ENCODE data around the gene ZMAT3. TPM values are rescaled to one million over a fixed set of nuclear protein-coding genes. Genes with fewer than 3 reads are reported as not detected.
"Not testable (repeated sequence)": the region's sequence is repeated elsewhere in the genome, so short reads cannot be mapped to it uniquely, and the experiment has no call there.

The ZMAT3 gene
- polyA plus RNA-seq, 1 donor, result 5.3 TPM

- no peaks in the 10 kb centered on the region for H3K9me3 ChIP-seq (ENCODE audit: control insufficient read depth, low read depth, low read length)
- H3K4me3 ChIP-seq (ENCODE audit: low read length), result peak overlapping the region; percentile 77
- 63% methylated on average over 1 of the region's 8 CpGs for WGBS (ENCODE audit: insufficient coverage, low lambda C conversion rate)
- no peak for DNase-seq
- H3K4me1 ChIP-seq (ENCODE audit: control insufficient read depth, insufficient read depth, low read length), result no peaks in the 10 kb centered on the region
- peak overlapping the region; percentile 60 for H3K27ac ChIP-seq (ENCODE audit: low read length)
- H3K27me3 ChIP-seq (ENCODE audit: control insufficient read depth, insufficient read depth, low read length), result no peaks in the 10 kb centered on the region
- peaks cover 3% of the 10 kb centered on the region for H3K36me3 ChIP-seq (ENCODE audit: control insufficient read depth, insufficient read depth, low read length)
Measured at GRCh38 chr3:179071027-179071322, 634 bp downstream of the ZMAT3 start.

- no peak overlapping the region for H3K4me3 ChIP-seq (ENCODE audit: low read length)
- H3K4me1 ChIP-seq (ENCODE audit: control insufficient read depth, insufficient read depth, low read length), result no peaks in the 10 kb centered on the region
- H3K9me3 ChIP-seq (ENCODE audit: control insufficient read depth, low read depth, low read length), result no peaks in the 10 kb centered on the region
- no peaks in the 10 kb centered on the region for H3K27me3 ChIP-seq (ENCODE audit: control insufficient read depth, insufficient read depth, low read length)
- H3K27ac ChIP-seq (ENCODE audit: low read length), result no peak overlapping the region
- WGBS (ENCODE audit: insufficient coverage, low lambda C conversion rate), result 100% methylated on average over 1 of the region's 1 CpG
- H3K36me3 ChIP-seq (ENCODE audit: control insufficient read depth, insufficient read depth, low read length), result peaks cover 3% of the 10 kb centered on the region
- DNase-seq, result no peak
Measured at GRCh38 chr3:179069762-179070390, 1.7 kb downstream of the ZMAT3 start.

GRCh38 chr3:179068779-179069530 lies 2.7 kb downstream of the ZMAT3 start:
- Histone ChIP-seq H3K4me3 (ENCODE audit: low read length) (no peak overlapping the region), H3K27me3 (ENCODE audit: control insufficient read depth, insufficient read depth, low read length) (no peaks in the 10 kb centered on the region), H3K4me1 (ENCODE audit: control insufficient read depth, insufficient read depth, low read length) (no peaks in the 10 kb centered on the region), H3K27ac (ENCODE audit: low read length) (no peak overlapping the region), H3K9me3 (ENCODE audit: control insufficient read depth, low read depth, low read length) (no peaks in the 10 kb centered on the region), H3K36me3 (ENCODE audit: control insufficient read depth, insufficient read depth, low read length) (peaks cover 3% of the 10 kb centered on the region)
- 80% methylated on average over 1 of the region's 5 CpGs for WGBS (ENCODE audit: insufficient coverage, low lambda C conversion rate)
- no peak for DNase-seq

- WGBS (ENCODE audit: insufficient coverage, low lambda C conversion rate), result no CpG with 5 or more reads among the region's 4 CpGs
- Histone ChIP-seq H3K27me3 (ENCODE audit: control insufficient read depth, insufficient read depth, low read length) (no peaks in the 10 kb centered on the region), H3K36me3 (ENCODE audit: control insufficient read depth, insufficient read depth, low read length) (peaks cover 3% of the 10 kb centered on the region), H3K4me3 (ENCODE audit: low read length) (no peak overlapping the region), H3K27ac (ENCODE audit: low read length) (no peak overlapping the region), H3K4me1 (ENCODE audit: control insufficient read depth, insufficient read depth, low read length) (no peaks in the 10 kb centered on the region), H3K9me3 (ENCODE audit: control insufficient read depth, low read depth, low read length) (no peaks in the 10 kb centered on the region)
- DNase-seq, result no peak
Measured at GRCh38 chr3:179067839-179068238, 3.8 kb downstream of the ZMAT3 start.

- Histone ChIP-seq H3K4me1 (ENCODE audit: control insufficient read depth, insufficient read depth, low read length) (no peaks in the 10 kb centered on the region), H3K9me3 (ENCODE audit: control insufficient read depth, low read depth, low read length) (no peaks in the 10 kb centered on the region), H3K36me3 (ENCODE audit: control insufficient read depth, insufficient read depth, low read length) (peaks cover 3% of the 10 kb centered on the region), H3K27me3 (ENCODE audit: control insufficient read depth, insufficient read depth, low read length) (no peaks in the 10 kb centered on the region), H3K4me3 (ENCODE audit: low read length) (no peak overlapping the region), H3K27ac (ENCODE audit: low read length) (no peak overlapping the region)
- WGBS (ENCODE audit: insufficient coverage, low lambda C conversion rate), result no CpG with 5 or more reads among the region's 1 CpG
- DNase-seq, result no peak
Measured at GRCh38 chr3:179067291-179067690, 4.3 kb downstream of the ZMAT3 start.

- no peak for DNase-seq
- WGBS (ENCODE audit: insufficient coverage, low lambda C conversion rate), result 66% methylated on average over 5 of the region's 6 CpGs
- Histone ChIP-seq H3K9me3 (ENCODE audit: control insufficient read depth, low read depth, low read length) (no peaks in the 10 kb centered on the region), H3K4me3 (ENCODE audit: low read length) (no peak overlapping the region), H3K36me3 (ENCODE audit: control insufficient read depth, insufficient read depth, low read length) (peaks cover 3% of the 10 kb centered on the region), H3K27ac (ENCODE audit: low read length) (no peak overlapping the region), H3K27me3 (ENCODE audit: control insufficient read depth, insufficient read depth, low read length) (no peaks in the 10 kb centered on the region), H3K4me1 (ENCODE audit: control insufficient read depth, insufficient read depth, low read length) (no peaks in the 10 kb centered on the region)
Measured at GRCh38 chr3:179063945-179064560, 7.6 kb downstream of the ZMAT3 start.

- DNase-seq, result no peak
- Histone ChIP-seq H3K36me3 (ENCODE audit: control insufficient read depth, insufficient read depth, low read length) (no peaks in the 10 kb centered on the region), H3K27me3 (ENCODE audit: control insufficient read depth, insufficient read depth, low read length) (no peaks in the 10 kb centered on the region), H3K4me3 (ENCODE audit: low read length) (no peak overlapping the region), H3K27ac (ENCODE audit: low read length) (no peak overlapping the region), H3K4me1 (ENCODE audit: control insufficient read depth, insufficient read depth, low read length) (no peaks in the 10 kb centered on the region), H3K9me3 (ENCODE audit: control insufficient read depth, low read depth, low read length) (no peaks in the 10 kb centered on the region)
- WGBS (ENCODE audit: insufficient coverage, low lambda C conversion rate), result no CpG with 5 or more reads among the region's 8 CpGs
Measured at GRCh38 chr3:179056326-179056725, 15.3 kb downstream of the ZMAT3 start.

GRCh38 chr3:179054565-179054964 lies 17.0 kb downstream of the ZMAT3 start:
- no CpG with 5 or more reads among the region's 13 CpGs for WGBS (ENCODE audit: insufficient coverage, low lambda C conversion rate)
- H3K27ac ChIP-seq (ENCODE audit: low read length); DNase-seq; H3K27me3 ChIP-seq (ENCODE audit: control insufficient read depth, insufficient read depth, low read length); H3K4me3 ChIP-seq (ENCODE audit: low read length); H3K4me1 ChIP-seq (ENCODE audit: control insufficient read depth, insufficient read depth, low read length); H3K9me3 ChIP-seq (ENCODE audit: control insufficient read depth, low read depth, low read length); H3K36me3 ChIP-seq (ENCODE audit: control insufficient read depth, insufficient read depth, low read length): not testable (repeated sequence)

- no peaks in the 10 kb centered on the region for H3K9me3 ChIP-seq (ENCODE audit: control insufficient read depth, low read depth, low read length)
- no peak overlapping the region for H3K4me3 ChIP-seq (ENCODE audit: low read length)
- H3K27me3 ChIP-seq (ENCODE audit: control insufficient read depth, insufficient read depth, low read length), result no peaks in the 10 kb centered on the region
- H3K4me1 ChIP-seq (ENCODE audit: control insufficient read depth, insufficient read depth, low read length), result no peaks in the 10 kb centered on the region
- whole genome bisulfite sequencing (ENCODE audit: insufficient coverage, low lambda C conversion rate), result no CpG with 5 or more reads among the region's 8 CpGs
- no peak for DNase-seq
- no peak overlapping the region for H3K27ac ChIP-seq (ENCODE audit: low read length)
- H3K36me3 ChIP-seq (ENCODE audit: control insufficient read depth, insufficient read depth, low read length), result no peaks in the 10 kb centered on the region
Measured at GRCh38 chr3:179046497-179047353, 24.9 kb downstream of the ZMAT3 start.

- no peak for DNase-seq
- no peaks in the 10 kb centered on the region for H3K36me3 ChIP-seq (ENCODE audit: control insufficient read depth, insufficient read depth, low read length)
Measured at GRCh38 chr3:179045719-179046402, 25.7 kb downstream of the ZMAT3 start.

More at GRCh38 chr3:179045719-179046402, 25.7 kb downstream of the ZMAT3 start:
- Histone ChIP-seq H3K9me3 (ENCODE audit: control insufficient read depth, low read depth, low read length) (no peaks in the 10 kb centered on the region), H3K27me3 (ENCODE audit: control insufficient read depth, insufficient read depth, low read length) (no peaks in the 10 kb centered on the region), H3K27ac (ENCODE audit: low read length) (no peak overlapping the region), H3K4me1 (ENCODE audit: control insufficient read depth, insufficient read depth, low read length) (no peaks in the 10 kb centered on the region), H3K4me3 (ENCODE audit: low read length) (no peak overlapping the region)
- no CpG with 5 or more reads among the region's 1 CpG for WGBS (ENCODE audit: insufficient coverage, low lambda C conversion rate)
